Glutamatergic neuron (in vitro differentiated cells): Measurements from ENCODE around the gene ALOX15B. TPM values are rescaled to one million over a fixed set of nuclear protein-coding genes. Genes with fewer than 3 reads are reported as not detected.
"Not testable (repeated sequence)": the region's sequence is repeated elsewhere in the genome, so short reads cannot be mapped to it uniquely, and the experiment has no call there.

Experiments used
- DNase-seq: peaks from one replicate; pipeline ENCODE4 v3.0.0; 2022
- H3K27ac Mint-ChIP-seq: one replicate; pipeline ENCODE4 v1.8.0; 2020; ENCODE audit warnings: mild to moderate bottlenecking, mixed read lengths, inconsistent platforms; ENCODE audit not compliant: unreplicated experiment
- H3K27me3 Mint-ChIP-seq: one replicate; pipeline ENCODE4 v1.8.0; 2020; ENCODE audit warnings: mild to moderate bottlenecking, moderate library complexity, mixed read lengths, inconsistent platforms; ENCODE audit not compliant: unreplicated experiment
- H3K36me3 Mint-ChIP-seq: one replicate; pipeline ENCODE4 v1.8.0; 2020; ENCODE audit warnings: mild to moderate bottlenecking, mixed read lengths, inconsistent platforms; ENCODE audit not compliant: unreplicated experiment
- H3K4me1 Mint-ChIP-seq: one replicate; pipeline ENCODE4 v1.8.0; 2020; ENCODE audit warnings: mild to moderate bottlenecking, low read depth, mixed read lengths, inconsistent platforms; ENCODE audit not compliant: unreplicated experiment
- H3K4me3 Mint-ChIP-seq: one replicate; pipeline ENCODE4 v1.8.0; 2020; ENCODE audit warnings: mild to moderate bottlenecking, mixed read lengths, inconsistent platforms; ENCODE audit not compliant: unreplicated experiment
- H3K9me3 Mint-ChIP-seq: one replicate; pipeline ENCODE4 v1.8.0; 2020; ENCODE audit warnings: mild to moderate bottlenecking, moderate library complexity, mixed read lengths, inconsistent platforms; ENCODE audit not compliant: unreplicated experiment
- CTCF ChIP-seq: fragments of 200-600 bp; sonication (generic); IDR thresholded peaks from one replicate; pipeline ENCODE4 v1.5.0; 2021; ENCODE audit not compliant: partially characterized antibody, unreplicated experiment
- total RNA-seq: library from RNA; stranded (reverse); fragmentation: NEBNext Ultra II Directional; extraction: Animal tissue kit (Norgen Biotek cat#: 25700); gene quantifications from one replicate; pipeline ENCODE4 v1.2.1, GENCODE V29; 2021; ENCODE audit not compliant: unreplicated experiment

The ALOX15B gene
- total RNA-seq, 1 donor from 2014 or later: not detected

DNA sequence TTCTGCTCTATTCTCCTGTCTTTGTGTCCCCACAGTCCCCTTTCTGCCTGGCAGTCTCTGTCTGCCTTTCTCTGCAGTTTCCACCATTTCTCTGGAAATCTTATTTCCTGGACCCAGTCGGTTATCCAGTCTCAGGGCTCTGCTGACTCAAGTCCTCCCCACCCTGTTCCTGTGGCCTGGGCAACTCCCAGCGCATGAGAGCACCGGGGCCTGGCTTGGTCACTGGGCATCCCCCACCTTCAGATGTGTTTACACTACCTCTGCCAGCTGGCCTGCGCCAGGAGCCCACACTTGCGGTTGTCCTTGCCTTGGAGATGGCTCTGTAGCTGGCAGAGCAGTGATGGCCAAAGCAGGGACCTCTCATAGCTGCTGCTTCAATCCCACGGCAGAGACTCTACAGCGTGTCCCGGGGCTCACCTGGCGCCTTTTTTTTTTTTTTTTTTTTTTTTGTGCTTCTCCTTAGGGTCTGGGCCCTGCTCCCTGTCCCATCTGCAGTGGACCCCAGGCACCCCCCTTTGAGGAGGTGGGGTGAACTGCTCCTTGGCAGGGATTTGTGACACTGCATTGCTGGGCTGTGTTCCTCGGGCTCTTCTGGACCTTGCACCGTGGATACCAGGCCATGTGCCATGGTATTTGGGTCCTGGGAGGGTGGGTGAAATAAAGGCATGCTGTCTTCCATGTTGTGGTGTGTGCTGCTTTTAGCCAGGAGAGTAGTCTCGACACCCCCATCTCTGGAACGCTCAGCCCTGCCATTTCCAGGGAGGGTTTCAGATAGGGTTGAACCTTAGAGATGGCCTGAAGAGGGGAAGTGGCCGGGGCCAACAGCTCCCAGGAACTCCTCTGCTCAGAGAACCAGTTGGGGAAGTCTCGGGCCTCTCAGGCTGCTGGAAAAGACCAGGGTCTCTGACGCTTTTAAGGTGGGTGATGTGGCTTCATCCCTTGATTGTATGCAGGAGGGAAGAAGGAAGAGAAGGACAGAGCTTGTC lies 18.9 kb upstream of the ALOX15B start:
- no peak for DNase-seq
- Mint-ChIP-seq H3K9me3 (peaks cover 3% of the 10 kb centered on the region), H3K4me1 (no peaks in the 10 kb centered on the region), H3K27me3 (peaks cover 17% of the 10 kb centered on the region), H3K27ac (no peak overlapping the region), H3K4me3 (no peak overlapping the region), H3K36me3 (no peaks in the 10 kb centered on the region)
- no peak for TF ChIP-seq CTCF

- H3K27ac Mint-ChIP-seq: no peak overlapping the region
- no peak for TF ChIP-seq CTCF
- no peak for DNase-seq
These were observed 17.9 kb upstream of the ALOX15B start for GRCh38 chr17:8020776-8021564.

GRCh38 chr17:8021565-8022359 lies 17.1 kb upstream of the ALOX15B start:
- no peak for TF ChIP-seq CTCF
- Mint-ChIP-seq H3K9me3 (peaks cover 3% of the 10 kb centered on the region), H3K27me3 (peaks cover 14% of the 10 kb centered on the region), H3K4me3 (no peak overlapping the region), H3K27ac (no peak overlapping the region), H3K36me3 (no peaks in the 10 kb centered on the region), H3K4me1 (no peaks in the 10 kb centered on the region)
- DNase-seq: no peak

More at GRCh38 chr17:8020776-8021564, 17.9 kb upstream of the ALOX15B start:
- Mint-ChIP-seq H3K27me3 (peaks cover 15% of the 10 kb centered on the region), H3K4me1 (no peaks in the 10 kb centered on the region), H3K9me3 (peaks cover 3% of the 10 kb centered on the region), H3K36me3 (no peaks in the 10 kb centered on the region), H3K4me3 (no peak overlapping the region)

GRCh38 chr17:8022360-8023003 lies 16.4 kb upstream of the ALOX15B start:
- DNase-seq: no peak
- Mint-ChIP-seq H3K9me3 (peaks cover 3% of the 10 kb centered on the region), H3K27ac (no peak overlapping the region), H3K4me1 (no peaks in the 10 kb centered on the region), H3K36me3 (no peaks in the 10 kb centered on the region), H3K27me3 (peaks cover 13% of the 10 kb centered on the region), H3K4me3 (no peak overlapping the region)
- no peak for TF ChIP-seq CTCF

DNA sequence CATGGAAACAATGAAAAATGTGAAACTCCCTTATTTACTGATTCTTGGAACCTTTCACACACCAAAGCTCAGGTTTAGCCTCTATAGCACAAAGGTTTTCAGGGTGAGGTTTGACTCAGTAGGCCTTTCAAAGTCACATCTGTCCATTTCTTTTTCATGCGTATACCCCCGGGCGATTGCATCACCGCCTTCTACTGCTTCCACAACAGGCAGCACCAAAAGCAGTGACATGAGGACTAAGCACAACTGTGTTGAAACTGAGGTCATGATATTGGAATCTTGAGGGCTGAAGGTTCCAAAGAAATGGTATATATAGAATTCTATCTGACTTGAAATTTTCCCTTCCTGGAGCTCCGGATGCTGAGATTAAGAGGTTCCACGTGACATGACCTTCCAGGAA lies 14.7 kb upstream of the ALOX15B start:
- not testable (repeated sequence) for H3K9me3 Mint-ChIP-seq, H3K36me3 Mint-ChIP-seq, DNase-seq, H3K4me1 Mint-ChIP-seq, H3K27ac Mint-ChIP-seq, H3K4me3 Mint-ChIP-seq
- peaks cover 13% of the 10 kb centered on the region for H3K27me3 Mint-ChIP-seq
